Mucosa of descending colon (tissue), 3 donors: Measurements from ENCODE around the gene CFAP251. TPM values are rescaled to one million over a fixed set of nuclear protein-coding genes. Genes with fewer than 3 reads are reported as not detected.

Experiments
- ATAC-seq: fragments of 200-7000 bp; cut with Tn5 transposase; one replicate; pipeline ENCODE4 v1.9.1; 2020; ENCODE audit warnings: mild to moderate bottlenecking, moderate library complexity
- DNase-seq, 3 donors: peaks; one replicate each; pipeline ENCODE4 v3.0.0-alpha.2; 2020
- H3K36me3 ChIP-seq: fragments of 200-600 bp; one replicate; pipeline ENCODE4 v1.8.0; 2021; ENCODE audit warnings: low read depth, mild to moderate bottlenecking
- H3K4me1 ChIP-seq: fragments of 200-600 bp; one replicate; pipeline ENCODE4 v1.8.0; 2021; ENCODE audit warnings: low read depth, mild to moderate bottlenecking
- H3K4me3 ChIP-seq: fragments of 200-600 bp; one replicate; pipeline ENCODE4 v1.8.0; 2021; ENCODE audit warnings: mild to moderate bottlenecking
- H3K9me3 ChIP-seq: fragments of 200-600 bp; one replicate; pipeline ENCODE4 v1.8.0; 2021; ENCODE audit warnings: mild to moderate bottlenecking
- intact Hi-C, 2 donors: fragments of 100-400 bp; cut with DNase I in 1 of 2; cut with micrococcal nuclease in 1 of 2; formaldehyde crosslinking; loops; one replicate each; pipeline versions ENCODE4 v1.11.0 to v1.11.1; 2022; cut with DNase I, micrococcal nuclease
- total RNA-seq, 3 donors: library from RNA; stranded (reverse); fragmentation: NEBNext Ultra II Directional in 2 of 3; extraction: Animal tissue kit (Norgen Biotek cat#: 25700) in 2 of 3; gene quantifications; one replicate each; pipeline versions ENCODE4 v1.2.1 to v1.2.4, GENCODE V29; 2021 to 2023
- TF ChIP-seq, protein P1 (sequence below): fragments of 200-600 bp; IDR thresholded peaks from one replicate; pipeline ENCODE4 v1.8.0; 2022; ENCODE audit warnings: antibody characterized with exemption, mild to moderate bottlenecking
- donor health status: DM: no; HTN: no; CAD: no; lungs with moderate emphysema.
- donor health status: DM: no; HTN: no; CAD: no.
- donor health status: DM: no; HTN: yes; CAD: no.

The CFAP251 gene
- total RNA-seq, 3 donors from 2014 or later: 0.14 to 0.92 (median 0.55) TPM

DNA sequence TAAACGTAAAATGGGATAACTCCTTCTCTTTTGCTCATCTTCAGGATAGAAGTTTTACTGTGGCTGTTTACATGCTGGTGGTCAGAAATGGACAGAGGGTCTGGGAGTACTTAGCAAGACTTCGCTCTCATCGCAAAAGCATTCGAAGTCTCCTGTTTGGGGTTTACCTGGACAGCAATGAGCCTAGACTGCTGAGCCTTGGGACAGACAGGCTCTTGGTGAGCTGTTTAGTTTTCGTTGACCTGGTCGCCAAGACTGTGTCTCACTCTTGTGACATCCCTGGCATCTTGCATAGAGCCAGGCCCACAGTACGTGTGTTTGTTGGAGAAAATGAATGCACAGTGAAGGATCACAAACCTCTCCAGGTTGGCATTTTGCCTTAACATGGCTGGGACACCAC, 42.1 kb downstream of the CFAP251 start:
- intact Hi-C loops: no loop called here
- Histone ChIP-seq H3K4me1 (peaks cover 2% of the 10 kb centered on the region), H3K4me3 (no peak overlapping the region), H3K9me3 (no peaks in the 10 kb centered on the region), H3K36me3 (no peaks in the 10 kb centered on the region)
- ATAC-seq (no peak), DNase-seq (no peak)
- TF ChIP-seq, protein P1, sequence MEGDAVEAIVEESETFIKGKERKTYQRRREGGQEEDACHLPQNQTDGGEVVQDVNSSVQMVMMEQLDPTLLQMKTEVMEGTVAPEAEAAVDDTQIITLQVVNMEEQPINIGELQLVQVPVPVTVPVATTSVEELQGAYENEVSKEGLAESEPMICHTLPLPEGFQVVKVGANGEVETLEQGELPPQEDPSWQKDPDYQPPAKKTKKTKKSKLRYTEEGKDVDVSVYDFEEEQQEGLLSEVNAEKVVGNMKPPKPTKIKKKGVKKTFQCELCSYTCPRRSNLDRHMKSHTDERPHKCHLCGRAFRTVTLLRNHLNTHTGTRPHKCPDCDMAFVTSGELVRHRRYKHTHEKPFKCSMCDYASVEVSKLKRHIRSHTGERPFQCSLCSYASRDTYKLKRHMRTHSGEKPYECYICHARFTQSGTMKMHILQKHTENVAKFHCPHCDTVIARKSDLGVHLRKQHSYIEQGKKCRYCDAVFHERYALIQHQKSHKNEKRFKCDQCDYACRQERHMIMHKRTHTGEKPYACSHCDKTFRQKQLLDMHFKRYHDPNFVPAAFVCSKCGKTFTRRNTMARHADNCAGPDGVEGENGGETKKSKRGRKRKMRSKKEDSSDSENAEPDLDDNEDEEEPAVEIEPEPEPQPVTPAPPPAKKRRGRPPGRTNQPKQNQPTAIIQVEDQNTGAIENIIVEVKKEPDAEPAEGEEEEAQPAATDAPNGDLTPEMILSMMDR: no peak

DNA sequence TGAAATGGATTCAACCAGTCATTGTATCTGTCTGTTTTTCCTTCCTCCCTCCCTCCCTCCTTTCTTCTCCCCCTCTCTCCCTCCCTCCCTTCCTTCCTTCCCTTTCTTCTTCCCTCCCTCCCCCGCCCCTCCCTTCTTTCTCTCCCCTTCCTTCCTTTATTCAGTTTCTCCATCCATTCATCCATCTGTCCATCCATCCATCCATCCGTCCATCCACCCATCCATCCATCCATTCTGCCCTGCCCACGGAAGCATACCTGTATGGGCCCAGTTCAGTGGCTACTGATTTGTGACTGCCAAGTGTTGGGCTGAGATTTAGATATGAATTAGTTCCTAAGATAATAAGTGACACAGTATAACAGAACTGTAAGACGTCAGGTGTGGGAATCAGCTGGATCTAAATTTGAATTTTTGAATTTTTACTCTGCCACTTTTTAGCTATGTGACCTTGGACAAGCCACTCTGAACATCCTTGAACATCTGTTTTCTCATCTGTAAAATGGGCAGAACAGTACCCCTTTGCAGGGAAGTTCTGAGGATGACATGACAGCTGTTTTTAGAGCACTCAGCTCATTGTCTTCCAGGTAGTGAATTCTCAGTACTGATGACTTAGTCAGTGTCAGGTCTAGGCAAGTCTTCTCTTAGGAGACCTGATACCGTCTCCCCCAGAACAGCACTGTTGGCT, 42.9 kb downstream of the CFAP251 start:
- Histone ChIP-seq H3K36me3 (no peaks in the 10 kb centered on the region), H3K4me1 (no peaks in the 10 kb centered on the region), H3K4me3 (no peak overlapping the region), H3K9me3 (no peaks in the 10 kb centered on the region)
- intact Hi-C loops: no loop called here
- no peak for DNase-seq
- ATAC-seq: no peak
- TF ChIP-seq, protein P1: no peak

DNA sequence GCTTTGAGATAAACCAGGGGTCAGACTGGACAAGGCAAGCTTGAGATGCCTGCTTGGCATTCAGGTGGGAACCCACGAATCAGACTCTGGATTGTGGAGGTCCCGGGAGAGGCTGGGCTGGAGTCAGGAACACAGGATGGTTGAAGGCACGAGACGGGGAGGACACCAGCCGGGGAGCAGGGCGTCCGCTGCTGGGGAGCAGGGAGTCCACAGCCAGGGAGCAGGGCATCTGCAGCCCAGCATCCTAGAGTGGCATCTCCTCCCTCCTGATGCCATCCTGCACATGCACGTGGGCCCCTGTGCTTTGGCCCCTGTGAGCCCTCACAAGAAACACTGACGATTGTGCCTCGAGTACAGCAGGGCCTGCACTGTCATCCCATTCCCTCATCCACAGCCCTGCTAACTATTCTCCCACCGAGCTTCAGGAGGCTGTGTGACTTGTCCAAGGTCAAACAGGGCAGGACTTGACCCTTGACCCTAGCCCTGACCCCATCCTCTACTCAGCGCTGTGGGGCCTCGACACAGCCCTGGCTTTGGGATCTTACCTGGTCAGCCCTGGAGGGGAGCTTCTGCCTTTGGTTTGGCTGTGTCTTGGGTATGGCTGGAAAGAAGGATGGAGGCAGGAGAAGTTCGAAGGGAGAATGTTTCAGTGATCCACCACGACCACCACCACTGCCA, 45.1 kb downstream of the CFAP251 start:
- no peaks in the 10 kb centered on the region for H3K4me1 ChIP-seq
- no peaks in the 10 kb centered on the region for H3K9me3 ChIP-seq
- DNase-seq (no peak), ATAC-seq (no peak)
- intact Hi-C loops: no loop called here
- no peaks in the 10 kb centered on the region for H3K36me3 ChIP-seq
- TF ChIP-seq, protein P1: no peak
- no peak overlapping the region for H3K4me3 ChIP-seq

DNA sequence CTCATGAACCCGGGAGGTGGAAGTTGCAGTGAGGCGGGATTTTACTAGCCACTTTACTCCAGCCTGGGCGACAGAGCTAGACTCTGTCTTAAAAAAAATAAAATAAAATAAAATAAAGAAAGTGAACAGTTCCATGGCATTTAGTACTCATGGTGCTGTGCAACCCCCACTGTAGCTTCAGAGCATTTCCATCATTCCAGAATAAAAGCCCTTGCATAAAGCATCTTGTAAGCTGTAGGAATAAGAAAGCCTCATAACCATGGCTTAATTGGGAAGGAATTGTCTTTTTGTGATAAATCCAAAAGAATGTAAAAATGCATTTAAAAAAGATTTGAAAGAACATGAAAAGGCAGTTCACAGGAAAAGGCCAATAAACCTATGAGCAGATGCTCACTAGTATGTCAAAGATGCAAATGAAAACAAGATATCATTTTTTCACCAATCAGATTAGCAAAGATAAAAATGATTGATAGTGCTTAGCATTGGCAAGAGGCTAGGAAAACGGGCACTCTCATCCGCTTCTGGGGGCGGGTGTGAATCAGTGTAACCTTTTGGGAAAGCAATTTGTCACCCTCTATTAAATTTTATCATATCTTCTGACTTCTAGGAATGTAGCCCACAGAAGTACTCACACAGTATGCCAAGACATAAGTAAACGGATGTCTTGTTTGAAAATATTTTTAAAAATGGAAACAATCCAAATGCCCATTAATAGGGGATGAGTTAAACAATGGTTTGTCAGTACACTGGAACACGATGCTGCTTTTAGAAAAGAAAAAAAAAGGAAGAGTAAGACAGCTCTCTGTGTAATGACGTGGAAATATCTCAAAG, 46.6 kb downstream of the CFAP251 start:
- no peak for ATAC-seq
- Histone ChIP-seq H3K4me3 (no peak overlapping the region), H3K9me3 (no peaks in the 10 kb centered on the region), H3K36me3 (no peaks in the 10 kb centered on the region), H3K4me1 (no peaks in the 10 kb centered on the region)
- TF ChIP-seq, protein P1: no peak
- intact Hi-C loops: no loop called here
- no peak for DNase-seq

DNA sequence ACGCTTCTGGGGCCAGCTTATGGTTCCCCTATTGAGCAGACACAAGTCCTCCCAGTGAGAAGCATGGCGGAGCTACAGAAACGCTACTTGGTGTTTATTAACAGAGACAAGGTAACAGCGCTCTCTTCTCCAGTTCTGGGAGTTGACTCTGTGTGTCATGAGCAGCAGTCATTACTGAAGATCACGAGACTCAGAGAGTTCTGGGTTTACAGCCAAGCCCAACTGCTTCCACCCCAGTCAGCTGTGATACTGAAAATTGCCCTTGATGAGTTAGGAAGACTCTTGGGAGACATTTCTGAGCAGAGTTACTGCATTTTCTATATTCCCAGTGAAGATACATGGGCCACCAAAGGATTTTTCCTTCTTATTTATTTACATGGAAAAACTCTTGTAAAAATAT, 48.6 kb downstream of the CFAP251 start:
- H3K9me3 ChIP-seq: no peaks in the 10 kb centered on the region
- H3K4me3 ChIP-seq: no peak overlapping the region
- TF ChIP-seq, protein P1: no peak
- DNase-seq: no peak
- intact Hi-C loops: no loop called here
- H3K36me3 ChIP-seq: no peaks in the 10 kb centered on the region
- ATAC-seq: no peak
- no peaks in the 10 kb centered on the region for H3K4me1 ChIP-seq
